ENCODE data around the gene HOXA9. TPM values are rescaled to one million over a fixed set of nuclear protein-coding genes. Genes with fewer than 3 reads are reported as not detected.

HOXA9 gene
- total RNA-seq, 1 experiment from 2014 or later = 29.9 TPM

GRCh38 chr7:27123007-27123476 is 42.3 kb downstream of the HOXA9 start:
- no peaks in the 10 kb centered on the region for H3K36me3 ChIP-seq
- no peak overlapping the region for H3K4me3 ChIP-seq
- H3K27me3 ChIP-seq = no peaks in the 10 kb centered on the region
- no peaks in the 10 kb centered on the region for H3K9me3 ChIP-seq
- no peak for DNase-seq

GRCh38 chr7:27122077-27122910 is 43.0 kb downstream of the HOXA9 start:
- DNase-seq = no peak
- Histone ChIP-seq H3K4me3 (no peak overlapping the region), H3K27me3 (no peaks in the 10 kb centered on the region), H3K9me3 (no peaks in the 10 kb centered on the region), H3K36me3 (no peaks in the 10 kb centered on the region)

GRCh38 chr7:27121684-27122076 is 43.7 kb downstream of the HOXA9 start:
- Histone ChIP-seq H3K4me3 (no peak overlapping the region), H3K27me3 (no peaks in the 10 kb centered on the region), H3K36me3 (no peaks in the 10 kb centered on the region), H3K9me3 (no peaks in the 10 kb centered on the region)
- no peak for DNase-seq

GRCh38 chr7:27119412-27119911 is 45.9 kb downstream of the HOXA9 start:
- Histone ChIP-seq H3K27me3 (no peaks in the 10 kb centered on the region), H3K36me3 (no peaks in the 10 kb centered on the region), H3K9me3 (no peaks in the 10 kb centered on the region), H3K4me3 (no peak overlapping the region)
- no peak for DNase-seq

GRCh38 chr7:27118580-27118979 is 46.8 kb downstream of the HOXA9 start:
- Histone ChIP-seq H3K4me3 (no peak overlapping the region), H3K9me3 (no peaks in the 10 kb centered on the region), H3K36me3 (no peaks in the 10 kb centered on the region), H3K27me3 (no peaks in the 10 kb centered on the region)
- no peak for DNase-seq

- no peaks in the 10 kb centered on the region for H3K36me3 ChIP-seq
- H3K9me3 ChIP-seq = no peaks in the 10 kb centered on the region
- H3K4me3 ChIP-seq = no peak overlapping the region
- no peaks in the 10 kb centered on the region for H3K27me3 ChIP-seq
- no peak for DNase-seq
Observed at GRCh38 chr7:27117887-27118491, 47.3 kb downstream of the HOXA9 start.

GRCh38 chr7:27116962-27117886 is 48.1 kb downstream of the HOXA9 start:
- no peak overlapping the region for H3K4me3 ChIP-seq
- H3K9me3 ChIP-seq = no peaks in the 10 kb centered on the region
- H3K27me3 ChIP-seq = no peaks in the 10 kb centered on the region
- no peak for DNase-seq
- H3K36me3 ChIP-seq = no peaks in the 10 kb centered on the region

- Histone ChIP-seq H3K4me3 (no peak overlapping the region), H3K27me3 (no peaks in the 10 kb centered on the region), H3K36me3 (no peaks in the 10 kb centered on the region), H3K9me3 (no peaks in the 10 kb centered on the region)
- DNase-seq = no peak
Observed at GRCh38 chr7:27116031-27116961, 49.0 kb downstream of the HOXA9 start.

- no peak overlapping the region for H3K4me3 ChIP-seq
- H3K9me3 ChIP-seq = no peaks in the 10 kb centered on the region
Observed at GRCh38 chr7:27115221-27116026, 49.9 kb downstream of the HOXA9 start.

GRCh38 chr7:27114881-27115220 is 50.5 kb downstream of the HOXA9 start:
- Histone ChIP-seq H3K27me3 (no peaks in the 10 kb centered on the region), H3K9me3 (no peaks in the 10 kb centered on the region), H3K36me3 (no peaks in the 10 kb centered on the region), H3K4me3 (no peak overlapping the region)
- DNase-seq = no peak

More at GRCh38 chr7:27115221-27116026, 49.9 kb downstream of the HOXA9 start:
- Histone ChIP-seq H3K36me3 (no peaks in the 10 kb centered on the region), H3K27me3 (no peaks in the 10 kb centered on the region)
- DNase-seq = no peak

GRCh38 chr7:27113991-27114769 is 51.2 kb downstream of the HOXA9 start:
- no peaks in the 10 kb centered on the region for H3K36me3 ChIP-seq
- H3K4me3 ChIP-seq = no peak overlapping the region
- no peak for DNase-seq
- H3K9me3 ChIP-seq = no peaks in the 10 kb centered on the region
- H3K27me3 ChIP-seq = no peaks in the 10 kb centered on the region

- DNase-seq = no peak
- Histone ChIP-seq H3K27me3 (no peaks in the 10 kb centered on the region), H3K4me3 (no peak overlapping the region), H3K9me3 (no peaks in the 10 kb centered on the region), H3K36me3 (no peaks in the 10 kb centered on the region)
Observed at GRCh38 chr7:27112955-27113949, 52.1 kb downstream of the HOXA9 start.
